C4-2B (cell line): ENCODE data around the gene PRR12.

Experiments
- H3K27ac ChIP-seq: fragments of 450-650 bp; 2 replicates; pipeline ENCODE4 v1.5.1; 2017
- ZFX ChIP-seq: fragments of 450-650 bp; IDR thresholded peaks from 2 replicates; pipeline ENCODE4 v1.6.1; 2017
- TF ChIP-seq, protein P1 (sequence below): fragments of 450-650 bp; conservative IDR thresholded peaks from 2 replicates; pipeline ENCODE4 v1.5.1; 2017; ENCODE audit warnings: mild to moderate bottlenecking

PRR12 gene

DNA sequence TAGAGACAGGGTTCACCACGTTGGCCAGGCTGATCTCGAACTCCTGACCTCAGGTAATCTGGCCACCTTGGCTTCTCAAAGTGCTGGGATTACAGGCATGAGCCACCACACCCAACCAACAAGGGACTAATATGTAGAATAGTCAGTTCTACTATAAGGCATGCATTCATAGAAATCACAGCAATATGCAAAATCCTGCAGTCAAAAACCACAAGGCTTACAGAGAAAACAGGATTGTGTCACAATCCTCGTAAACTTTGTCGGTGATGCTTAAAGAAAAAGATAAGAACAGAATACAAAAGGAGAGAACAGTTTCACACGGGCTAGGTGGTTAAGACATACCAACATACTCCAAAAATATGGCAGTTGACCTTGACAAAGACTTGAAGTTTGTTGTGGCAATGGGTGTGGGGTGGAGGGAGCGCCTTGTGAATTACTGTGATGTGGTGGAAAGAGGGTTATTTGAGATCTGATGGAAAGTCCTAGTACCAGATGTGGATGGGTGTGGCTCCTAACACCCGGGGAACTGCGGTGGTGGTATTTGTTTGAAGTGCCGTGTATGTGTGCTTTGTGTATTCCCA is 23.0 kb upstream of the PRR12 start:
- no peak overlapping the region for H3K27ac ChIP-seq
- no peak for TF ChIP-seq ZFX
- TF ChIP-seq, protein P1, sequence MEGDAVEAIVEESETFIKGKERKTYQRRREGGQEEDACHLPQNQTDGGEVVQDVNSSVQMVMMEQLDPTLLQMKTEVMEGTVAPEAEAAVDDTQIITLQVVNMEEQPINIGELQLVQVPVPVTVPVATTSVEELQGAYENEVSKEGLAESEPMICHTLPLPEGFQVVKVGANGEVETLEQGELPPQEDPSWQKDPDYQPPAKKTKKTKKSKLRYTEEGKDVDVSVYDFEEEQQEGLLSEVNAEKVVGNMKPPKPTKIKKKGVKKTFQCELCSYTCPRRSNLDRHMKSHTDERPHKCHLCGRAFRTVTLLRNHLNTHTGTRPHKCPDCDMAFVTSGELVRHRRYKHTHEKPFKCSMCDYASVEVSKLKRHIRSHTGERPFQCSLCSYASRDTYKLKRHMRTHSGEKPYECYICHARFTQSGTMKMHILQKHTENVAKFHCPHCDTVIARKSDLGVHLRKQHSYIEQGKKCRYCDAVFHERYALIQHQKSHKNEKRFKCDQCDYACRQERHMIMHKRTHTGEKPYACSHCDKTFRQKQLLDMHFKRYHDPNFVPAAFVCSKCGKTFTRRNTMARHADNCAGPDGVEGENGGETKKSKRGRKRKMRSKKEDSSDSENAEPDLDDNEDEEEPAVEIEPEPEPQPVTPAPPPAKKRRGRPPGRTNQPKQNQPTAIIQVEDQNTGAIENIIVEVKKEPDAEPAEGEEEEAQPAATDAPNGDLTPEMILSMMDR: no peak

GRCh38 chr19:49570138-49570856 is 20.7 kb upstream of the PRR12 start:
- TF ChIP-seq, protein P1: peak; percentile 99
- TF ChIP-seq ZFX: no peak
- no peak overlapping the region for H3K27ac ChIP-seq

- no peak overlapping the region for H3K27ac ChIP-seq
- TF ChIP-seq ZFX: no peak
- TF ChIP-seq, protein P1: no peak
These were observed 19.8 kb upstream of the PRR12 start for GRCh38 chr19:49570997-49571676.

- no peak overlapping the region for H3K27ac ChIP-seq
- TF ChIP-seq, protein P1: no peak
- no peak for TF ChIP-seq ZFX
These were observed 18.0 kb upstream of the PRR12 start for GRCh38 chr19:49573009-49573408.

GRCh38 chr19:49573425-49573824 is 17.6 kb upstream of the PRR12 start:
- TF ChIP-seq, protein P1: no peak
- TF ChIP-seq ZFX: no peak
- H3K27ac ChIP-seq: no peak overlapping the region

GRCh38 chr19:49574206-49574755 is 16.7 kb upstream of the PRR12 start:
- TF ChIP-seq ZFX: no peak

DNA sequence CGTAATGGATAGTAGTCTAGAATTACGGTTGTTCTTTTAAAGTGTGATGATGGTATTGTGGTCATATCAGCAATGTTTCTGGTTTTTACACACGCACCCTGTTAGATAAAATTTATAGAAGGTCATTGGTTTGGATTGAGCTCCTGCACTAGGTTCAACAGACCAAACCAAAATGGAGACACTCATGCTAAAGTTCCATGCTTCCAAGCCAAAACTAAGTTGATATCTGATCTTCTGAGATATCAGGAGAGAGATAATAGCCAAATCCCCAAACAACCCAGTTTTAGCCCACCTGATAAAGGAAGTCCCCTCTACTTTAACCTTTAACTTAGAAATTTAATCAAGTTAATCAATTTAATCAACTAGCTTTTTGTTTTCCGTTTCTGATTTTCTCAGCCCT is 11.8 kb upstream of the PRR12 start:
- no peak for TF ChIP-seq ZFX
- TF ChIP-seq, protein P1: no peak
- H3K27ac ChIP-seq: no peak overlapping the region

More at GRCh38 chr19:49574206-49574755, 16.7 kb upstream of the PRR12 start:
- no peak overlapping the region for H3K27ac ChIP-seq
